Non-pigmented ciliary epithelial cell (primary cell): Measurements from ENCODE around the gene PBX1.

ENCODE experiments used
- DNase-seq: peaks from one replicate; pipeline ENCODE4 v3.0.0-alpha.2; 2010; ENCODE audit warnings: low read depth

Gene PBX1

DNA sequence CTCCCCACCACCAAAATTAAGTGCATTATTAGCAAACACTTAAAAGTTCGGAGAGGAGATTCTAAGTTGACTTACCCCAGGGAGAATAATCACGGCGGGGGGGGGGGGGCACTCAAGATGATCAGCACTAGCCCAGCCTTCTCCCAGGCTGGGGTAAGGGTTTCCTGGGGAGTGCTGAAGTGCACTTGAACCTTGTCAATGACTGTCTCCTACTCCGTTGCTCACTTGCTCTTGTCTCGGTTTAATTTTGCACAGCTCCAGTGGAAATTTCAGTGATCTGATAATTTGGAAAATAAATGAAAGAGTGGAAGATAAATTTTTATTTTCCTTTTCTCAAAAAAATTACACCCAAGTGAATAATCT, 59.2 kb downstream of the PBX1 start:
- no peak for DNase-seq

GRCh38 chr1:164619006-164619784, 60.2 kb downstream of the PBX1 start:
- no peak for DNase-seq

- DNase-seq, result no peak
These were observed 63.3 kb downstream of the PBX1 start for GRCh38 chr1:164622068-164622845.

DNA sequence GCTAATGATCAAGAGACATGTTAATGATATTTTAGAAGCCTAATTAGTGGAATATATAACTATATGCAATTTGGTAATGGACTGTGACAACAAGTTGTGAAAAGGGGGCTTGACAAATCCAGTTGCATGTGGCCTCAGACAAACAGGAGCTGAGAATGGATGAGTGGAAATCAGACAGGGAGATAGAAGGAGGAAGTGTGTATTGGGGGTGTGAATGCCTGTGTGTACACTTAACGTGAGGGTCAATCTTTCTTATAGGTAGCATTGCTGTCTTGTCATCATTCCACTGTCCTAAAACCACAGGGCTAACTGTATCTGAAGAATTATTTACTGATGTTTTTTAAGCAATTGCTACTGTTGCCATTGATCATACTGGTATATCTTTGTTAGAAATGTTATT, 64.8 kb downstream of the PBX1 start:
- DNase-seq, result no peak

GRCh38 chr1:164624400-164624799, 65.4 kb downstream of the PBX1 start:
- no peak for DNase-seq

GRCh38 chr1:164625004-164625617, 66.1 kb downstream of the PBX1 start:
- no peak for DNase-seq

- DNase-seq, result no peak
These were observed 69.8 kb downstream of the PBX1 start for GRCh38 chr1:164628772-164629171.

DNA sequence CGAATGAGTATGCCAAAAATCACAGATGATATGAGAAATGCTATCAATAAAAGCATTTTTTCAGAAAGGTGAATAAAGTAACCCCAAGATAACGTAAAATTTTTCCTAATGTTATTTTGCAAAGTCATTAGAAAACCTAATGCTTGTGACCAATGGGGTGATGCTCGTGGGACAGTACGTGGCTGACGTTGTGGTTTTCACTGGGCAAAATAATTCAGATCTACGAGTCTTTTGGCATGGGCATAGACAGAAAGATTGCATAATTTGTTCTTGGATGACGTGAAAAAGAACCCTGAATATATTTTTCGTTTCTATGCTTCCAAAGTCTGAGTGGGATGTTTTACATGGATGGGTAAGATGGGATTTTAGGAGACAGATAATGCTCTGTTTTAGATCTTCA, 71.0 kb downstream of the PBX1 start:
- DNase-seq, result no peak

- no peak for DNase-seq
These were observed 71.8 kb downstream of the PBX1 start for GRCh38 chr1:164630626-164631396.

- DNase-seq, result no peak
These were observed 72.8 kb downstream of the PBX1 start for GRCh38 chr1:164631751-164632150.

DNA sequence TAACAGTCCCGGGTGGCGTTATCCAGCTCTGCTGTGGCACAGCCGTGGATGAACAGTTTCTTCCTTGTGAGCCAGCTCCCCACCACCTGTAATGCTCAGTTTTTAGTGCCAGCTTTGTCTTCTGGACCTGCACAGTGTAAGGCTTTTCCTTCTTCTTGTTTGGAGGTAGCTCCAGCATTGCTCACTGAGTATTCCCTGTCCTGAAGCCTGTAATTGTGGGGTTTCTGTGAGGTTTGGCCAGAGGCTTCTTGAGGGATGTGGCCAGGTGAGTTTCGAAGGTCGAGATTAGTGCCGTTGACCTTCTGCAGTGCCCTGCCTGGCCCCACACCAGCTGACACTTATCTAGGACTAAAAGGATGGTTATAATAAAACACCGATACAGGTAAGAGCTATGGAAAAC, 75.0 kb downstream of the PBX1 start:
- DNase-seq, result no peak

DNA sequence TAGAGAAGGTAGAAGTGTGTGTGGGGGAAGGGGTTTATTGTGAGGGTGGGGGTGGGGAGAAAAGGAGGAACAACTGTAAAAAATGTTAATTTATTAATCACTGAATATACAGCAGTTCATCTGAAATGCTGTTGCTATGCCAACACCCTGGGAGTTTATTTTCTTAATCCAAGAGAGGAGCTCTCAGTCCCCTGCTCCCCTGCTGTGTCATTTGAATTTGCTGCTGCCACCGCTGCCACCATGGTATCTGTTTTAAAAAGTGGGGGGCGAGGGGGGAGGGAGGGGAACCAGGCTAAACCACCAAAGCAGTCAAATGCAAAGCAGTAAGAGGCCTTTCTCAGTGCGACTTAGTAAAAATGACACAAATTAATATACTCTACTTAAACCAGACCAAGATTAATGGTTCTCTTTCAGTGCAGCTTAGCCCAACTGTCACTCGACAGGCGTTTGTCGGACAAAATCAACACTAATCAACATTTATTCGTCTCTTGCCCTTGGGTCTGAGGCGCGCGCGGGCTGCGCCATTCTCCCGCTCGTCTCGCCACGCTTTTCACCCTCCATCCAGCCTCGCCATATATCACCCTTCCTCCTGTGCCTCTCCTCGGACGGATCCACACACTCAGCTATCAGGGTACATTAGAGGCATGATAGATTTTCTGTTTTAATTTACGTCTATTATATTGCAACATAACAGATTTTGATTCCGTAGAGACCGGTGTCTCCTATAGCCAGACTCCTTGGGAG, 76.2 kb downstream of the PBX1 start:
- no peak for DNase-seq

DNA sequence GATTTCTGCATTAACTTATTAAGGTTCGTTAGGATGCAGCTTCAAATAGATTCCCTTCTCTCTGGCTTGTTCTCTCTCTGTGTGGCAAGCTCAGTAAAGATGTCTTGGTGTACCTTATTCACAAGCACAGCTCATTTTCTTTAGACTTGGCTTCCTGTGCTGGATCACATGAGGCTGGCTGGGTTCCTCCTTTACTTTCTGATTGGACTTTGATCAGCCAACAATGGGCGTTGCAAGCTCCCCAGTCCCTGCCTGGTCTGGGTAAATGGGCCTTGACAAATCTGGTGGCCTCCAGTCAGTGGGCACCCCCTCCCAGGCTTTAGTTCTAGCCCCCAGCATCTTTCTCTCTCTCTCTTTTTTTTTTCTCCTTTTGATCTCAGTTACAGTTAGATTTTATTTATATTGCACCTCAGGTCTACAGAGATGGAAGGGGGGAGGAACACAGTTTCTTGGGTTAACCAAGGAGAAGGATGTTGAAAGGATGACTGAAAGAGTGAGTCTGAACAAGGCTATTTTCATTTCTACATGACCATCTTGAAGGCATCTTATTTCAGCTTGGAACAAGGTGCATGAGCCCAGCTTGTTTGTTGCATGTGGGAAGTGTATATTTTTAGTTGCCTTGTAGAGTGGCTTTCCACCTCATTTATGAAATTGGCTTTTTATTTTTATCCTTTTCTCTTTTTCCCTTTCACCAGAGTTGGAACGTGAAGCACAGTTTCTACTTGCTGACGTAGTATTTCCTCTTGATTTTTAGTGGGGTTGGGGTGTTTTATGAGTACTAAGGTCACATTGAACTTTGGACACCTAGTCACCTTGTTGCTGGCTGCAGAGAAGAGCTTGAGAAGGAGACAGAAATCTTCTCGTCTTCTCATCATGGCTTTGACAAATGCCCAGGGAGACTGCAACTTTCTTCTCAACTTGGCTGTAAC, 77.1 kb downstream of the PBX1 start:
- DNase-seq, result no peak

- no peak for DNase-seq
These were observed 77.8 kb downstream of the PBX1 start for GRCh38 chr1:164636757-164637156.

DNA sequence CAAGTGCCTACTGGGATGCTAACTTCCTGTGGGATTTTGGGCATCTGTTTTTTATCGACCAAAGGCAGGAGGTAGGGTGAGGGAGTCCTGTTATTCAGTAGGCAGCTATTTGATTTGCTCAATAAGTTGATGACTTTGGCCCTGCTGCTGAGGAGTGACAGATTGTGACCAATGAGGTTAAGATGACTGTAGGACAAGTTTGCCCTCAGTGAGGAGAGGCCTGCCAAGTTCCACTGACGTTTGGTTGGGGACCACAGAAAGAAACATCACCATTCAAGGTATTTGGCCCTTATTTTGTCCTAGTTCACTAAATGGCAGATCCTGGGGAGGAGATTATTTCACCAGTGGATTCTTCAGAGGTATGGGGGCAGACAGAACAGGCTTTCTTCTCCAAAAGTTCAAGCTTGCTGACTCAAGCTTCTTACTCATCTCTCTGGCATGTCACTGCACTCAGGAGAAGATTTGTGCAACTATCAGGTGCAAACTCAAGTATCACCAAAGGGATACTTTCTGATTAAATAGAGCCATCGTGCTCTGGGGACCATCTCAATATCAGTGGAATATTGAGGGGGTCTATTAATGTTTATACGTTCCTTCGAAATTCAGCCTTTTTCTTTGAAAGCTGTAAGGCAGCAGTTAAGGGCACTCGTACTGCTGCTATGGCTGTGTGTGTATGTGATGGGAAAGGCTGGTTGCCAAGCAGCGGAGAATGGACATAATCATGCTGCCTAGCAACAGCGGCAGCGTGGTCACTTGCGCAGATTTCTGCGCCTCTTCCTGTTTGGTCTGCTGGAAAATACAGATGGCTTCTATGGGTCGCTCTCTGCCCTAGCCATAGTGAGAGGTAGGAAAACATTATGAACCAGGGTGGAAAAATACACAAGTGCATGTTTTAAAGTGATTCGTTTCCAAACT, 78.7 kb downstream of the PBX1 start:
- DNase-seq, result peak; percentile 68

DNA sequence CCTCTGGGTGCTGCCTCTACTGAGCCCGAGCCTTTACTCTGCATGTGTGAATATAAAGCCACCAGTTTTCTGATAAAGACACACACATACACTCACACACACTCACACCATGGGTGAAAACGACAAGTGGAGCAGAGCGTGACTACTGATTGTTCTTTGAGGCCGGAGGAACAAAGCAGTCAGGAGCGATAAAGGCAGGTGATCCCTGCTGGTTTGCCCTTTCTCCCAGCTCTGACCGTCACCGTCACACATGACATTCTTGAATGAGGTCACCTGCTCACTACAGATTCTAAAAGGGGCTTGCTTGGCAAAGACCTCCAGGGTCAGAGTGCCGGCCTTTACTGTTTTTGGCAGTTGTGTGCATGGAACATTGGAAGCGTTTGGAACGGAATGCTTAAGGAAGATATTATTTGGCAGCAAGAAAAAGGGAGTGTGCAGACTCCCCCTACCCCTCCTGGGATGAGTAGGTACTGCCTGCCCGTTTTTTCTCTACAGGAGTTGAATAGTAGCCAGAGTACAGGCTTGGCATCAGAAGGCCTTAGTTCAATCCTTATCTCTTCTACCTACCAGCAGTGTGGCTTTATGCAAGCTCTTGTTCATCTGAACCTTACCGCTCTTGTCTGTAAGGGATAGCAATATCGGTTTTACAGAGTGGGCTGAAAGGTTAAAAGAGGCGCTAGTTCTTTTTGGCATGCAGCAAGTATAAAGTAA, 79.7 kb downstream of the PBX1 start:
- DNase-seq, result no peak

GRCh38 chr1:164640686-164641352, 81.8 kb downstream of the PBX1 start:
- DNase-seq, result no peak

DNA sequence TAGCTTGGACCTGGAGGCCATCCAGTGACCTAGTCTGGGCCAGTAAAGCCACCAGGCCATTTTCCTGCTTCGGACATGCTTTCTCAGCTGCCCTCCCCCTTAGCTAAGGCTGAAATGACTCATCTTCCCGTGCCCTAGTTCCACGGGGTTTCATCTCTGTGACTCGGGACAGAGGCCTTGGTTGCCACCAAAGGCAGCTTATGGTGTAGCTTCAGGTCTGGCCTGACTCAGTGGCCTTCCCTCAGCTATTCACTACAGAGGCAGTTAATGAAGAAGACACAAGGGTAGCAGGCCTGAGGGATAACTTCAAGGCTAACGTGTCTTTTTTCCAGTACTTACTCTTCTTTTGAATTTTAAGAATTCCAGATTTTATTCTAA, 82.4 kb downstream of the PBX1 start:
- no peak for DNase-seq
